ENCODE results near the gene UBB. TPM values are rescaled to one million over a fixed set of nuclear protein-coding genes. Genes with fewer than 3 reads are reported as not detected.
"Not testable (repeated sequence)": the region's sequence is repeated elsewhere in the genome, so short reads cannot be mapped to it uniquely, and the experiment has no call there.

The UBB gene
- total RNA-seq, 1 experiment from 2014 or later: 1,609 TPM

DNA sequence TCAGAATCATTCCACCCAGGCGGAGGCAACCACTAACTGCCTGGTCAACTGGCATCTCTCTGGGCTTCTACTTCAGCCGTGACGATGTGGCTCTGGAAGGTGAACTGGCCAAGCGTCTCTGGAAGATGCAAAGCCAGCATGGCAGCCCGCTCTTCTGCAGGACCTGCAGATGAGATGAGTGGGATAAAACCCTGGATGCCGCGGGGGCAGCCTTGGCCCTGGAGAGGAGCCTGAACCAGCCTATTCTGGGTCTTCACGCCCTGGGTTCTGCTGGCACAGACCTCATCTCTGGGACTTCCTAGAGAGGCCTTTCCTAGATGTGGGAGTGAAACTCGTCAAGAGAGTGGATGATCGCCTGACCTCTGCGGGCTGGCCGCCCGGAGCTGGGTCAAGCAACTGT lies 10.6 kb downstream of the UBB start:
- no peak overlapping the region for H2BK20ac ChIP-seq (ENCODE audit: low read depth, low read length, poor library complexity, severe bottlenecking)
- no peak overlapping the region for H3K14ac ChIP-seq (ENCODE audit: insufficient read depth, low read length)
- H3K27ac Mint-ChIP-seq: no peak overlapping the region
- no peak overlapping the region for H2BK12ac ChIP-seq (ENCODE audit: insufficient read length, low read depth, low read length)
- no peaks in the 10 kb centered on the region for H3K23me2 ChIP-seq (ENCODE audit: insufficient read length, low read depth, low read length, poor library complexity, severe bottlenecking)
- H3K36me3 Mint-ChIP-seq (ENCODE audit: insufficient read depth in 1 of 3, low read depth in 3 of 3): peaks cover 5 to 13% (median 7%) of the 10 kb centered on the region in 3 experiments; a peak in 4 of 7 replicates
- no peak overlapping the region for H3K4me2 ChIP-seq (ENCODE audit: insufficient read depth, insufficient read length, low read length)
- no peak overlapping the region for H2BK5ac ChIP-seq (ENCODE audit: insufficient read length, low read length)
- no peak overlapping the region for H3K27ac ChIP-seq (ENCODE audit: insufficient read length, low read depth, low read length)
- DNase-seq: no peak
- no CpG with 5 or more reads among the region's 13 CpGs for WGBS (ENCODE audit: extremely low coverage, insufficient read length, low lambda C conversion rate)
- H3K27me3 Mint-ChIP-seq (ENCODE audit: low read depth): no peaks in the 10 kb centered on the region
- no peaks in the 10 kb centered on the region for H3K4me1 ChIP-seq (ENCODE audit: insufficient read depth, low read length)
- H2AFZ ChIP-seq (ENCODE audit: low read length): no peak overlapping the region
- no peak overlapping the region for H4K91ac ChIP-seq (ENCODE audit: insufficient read length, low read depth, low read length)
- no peaks in the 10 kb centered on the region for H3K9me3 Mint-ChIP-seq
- no peaks in the 10 kb centered on the region for H3K79me2 ChIP-seq (ENCODE audit: insufficient read depth, low read length)
- H3K4ac ChIP-seq (ENCODE audit: low read depth, low read length): no peak overlapping the region
- H2BK15ac ChIP-seq (ENCODE audit: low read depth, low read length): no peak overlapping the region
- H4K8ac ChIP-seq (replicated peaks; ENCODE audit: insufficient read length, low read depth, low read length): no peak overlapping the region
- no peaks in the 10 kb centered on the region for H4K20me1 ChIP-seq (ENCODE audit: control insufficient read depth, insufficient read depth, insufficient read length)
- H3K27me3 ChIP-seq (ENCODE audit: insufficient read depth, low read length): no peaks in the 10 kb centered on the region
- H2AK5ac ChIP-seq (ENCODE audit: insufficient read length, low read length): no peak overlapping the region
- H3K4me3 Mint-ChIP-seq: no peak overlapping the region
- TF ChIP-seq, protein P1, sequence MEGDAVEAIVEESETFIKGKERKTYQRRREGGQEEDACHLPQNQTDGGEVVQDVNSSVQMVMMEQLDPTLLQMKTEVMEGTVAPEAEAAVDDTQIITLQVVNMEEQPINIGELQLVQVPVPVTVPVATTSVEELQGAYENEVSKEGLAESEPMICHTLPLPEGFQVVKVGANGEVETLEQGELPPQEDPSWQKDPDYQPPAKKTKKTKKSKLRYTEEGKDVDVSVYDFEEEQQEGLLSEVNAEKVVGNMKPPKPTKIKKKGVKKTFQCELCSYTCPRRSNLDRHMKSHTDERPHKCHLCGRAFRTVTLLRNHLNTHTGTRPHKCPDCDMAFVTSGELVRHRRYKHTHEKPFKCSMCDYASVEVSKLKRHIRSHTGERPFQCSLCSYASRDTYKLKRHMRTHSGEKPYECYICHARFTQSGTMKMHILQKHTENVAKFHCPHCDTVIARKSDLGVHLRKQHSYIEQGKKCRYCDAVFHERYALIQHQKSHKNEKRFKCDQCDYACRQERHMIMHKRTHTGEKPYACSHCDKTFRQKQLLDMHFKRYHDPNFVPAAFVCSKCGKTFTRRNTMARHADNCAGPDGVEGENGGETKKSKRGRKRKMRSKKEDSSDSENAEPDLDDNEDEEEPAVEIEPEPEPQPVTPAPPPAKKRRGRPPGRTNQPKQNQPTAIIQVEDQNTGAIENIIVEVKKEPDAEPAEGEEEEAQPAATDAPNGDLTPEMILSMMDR (conservative IDR thresholded peaks at IDR 0.05): no peak
- no peak overlapping the region for H3K56ac ChIP-seq (ENCODE audit: insufficient read length, low read depth, low read length)
- H3K18ac ChIP-seq (ENCODE audit: insufficient read length, low read depth, low read length): no peak overlapping the region
- H3K9me3 ChIP-seq (ENCODE audit: control insufficient read depth, low read depth, low read length): no peaks in the 10 kb centered on the region
- H3K79me1 ChIP-seq (ENCODE audit: insufficient read depth, low read depth, low read length, poor library complexity, severe bottlenecking): no peaks in the 10 kb centered on the region
- peaks cover 5 to 12% of the 10 kb centered on the region in 2 experiments for H3K4me1 Mint-ChIP-seq
- no peak overlapping the region for H3K9ac ChIP-seq (ENCODE audit: extremely low read depth, insufficient read length, low read length)
- H4K5ac ChIP-seq (ENCODE audit: insufficient read length, low read depth, low read length): no peak overlapping the region
- H3K23ac ChIP-seq (ENCODE audit: insufficient read length, low read depth, low read length): no peak overlapping the region
- H2BK120ac ChIP-seq (ENCODE audit: low read depth, low read length, poor library complexity, severe bottlenecking): no peak overlapping the region
- no peak overlapping the region for H3T11ph ChIP-seq (ENCODE audit: low read length)

DNA sequence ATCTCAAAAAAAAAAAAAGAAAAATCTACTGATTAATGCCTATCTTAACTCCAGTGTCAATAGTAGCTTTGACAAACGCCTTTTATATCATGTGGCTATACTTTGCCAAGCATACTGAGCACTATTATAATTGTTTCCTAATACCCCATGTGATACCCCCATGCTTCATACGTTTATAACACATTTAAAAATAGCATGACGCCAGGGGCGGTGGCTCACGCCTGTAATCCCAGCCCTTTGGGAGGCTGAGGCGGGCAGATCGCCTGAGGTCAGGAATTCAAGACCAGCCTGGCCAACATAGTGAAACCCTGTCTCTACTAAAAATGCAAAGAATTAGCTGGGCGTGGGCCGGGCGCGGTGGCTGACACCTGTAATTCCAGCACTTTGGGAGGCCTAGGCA lies 11.6 kb downstream of the UBB start:
- H2AFZ ChIP-seq (ENCODE audit: low read length); H3K4me2 ChIP-seq (ENCODE audit: insufficient read depth, insufficient read length, low read length); H3K27me3 Mint-ChIP-seq (ENCODE audit: low read depth); H3K4me3 Mint-ChIP-seq; H3K79me1 ChIP-seq (ENCODE audit: insufficient read depth, low read depth, low read length, poor library complexity, severe bottlenecking); H3K9ac ChIP-seq (ENCODE audit: extremely low read depth, insufficient read length, low read length); H2BK120ac ChIP-seq (ENCODE audit: low read depth, low read length, poor library complexity, severe bottlenecking); H4K5ac ChIP-seq (ENCODE audit: insufficient read length, low read depth, low read length); H3K27me3 ChIP-seq (ENCODE audit: insufficient read depth, low read length); H3K9me3 ChIP-seq (ENCODE audit: control insufficient read depth, low read depth, low read length); H3K23ac ChIP-seq (ENCODE audit: insufficient read length, low read depth, low read length); H3K27ac ChIP-seq (ENCODE audit: insufficient read length, low read depth, low read length); H3K4ac ChIP-seq (ENCODE audit: low read depth, low read length); H2AK5ac ChIP-seq (ENCODE audit: insufficient read length, low read length); H3K27ac Mint-ChIP-seq; H2BK15ac ChIP-seq (ENCODE audit: low read depth, low read length); H3K9me3 Mint-ChIP-seq; H4K91ac ChIP-seq (ENCODE audit: insufficient read length, low read depth, low read length); H2BK12ac ChIP-seq (ENCODE audit: insufficient read length, low read depth, low read length); H3K79me2 ChIP-seq (ENCODE audit: insufficient read depth, low read length); H3K14ac ChIP-seq (ENCODE audit: insufficient read depth, low read length); H3K4me1 ChIP-seq (ENCODE audit: insufficient read depth, low read length); H2BK20ac ChIP-seq (ENCODE audit: low read depth, low read length, poor library complexity, severe bottlenecking); DNase-seq; H3K18ac ChIP-seq (ENCODE audit: insufficient read length, low read depth, low read length); H4K20me1 ChIP-seq (ENCODE audit: control insufficient read depth, insufficient read depth, insufficient read length); H3K56ac ChIP-seq (ENCODE audit: insufficient read length, low read depth, low read length); H4K8ac ChIP-seq (replicated peaks; ENCODE audit: insufficient read length, low read depth, low read length); H2BK5ac ChIP-seq (ENCODE audit: insufficient read length, low read length); H3K23me2 ChIP-seq (ENCODE audit: insufficient read length, low read depth, low read length, poor library complexity, severe bottlenecking); H3T11ph ChIP-seq (ENCODE audit: low read length): not testable (repeated sequence)
- peaks cover 5 to 12% of the 10 kb centered on the region in 2 experiments for H3K4me1 Mint-ChIP-seq
- WGBS (ENCODE audit: extremely low coverage, insufficient read length, low lambda C conversion rate): no CpG with 5 or more reads among the region's 11 CpGs
- H3K36me3 Mint-ChIP-seq (ENCODE audit: insufficient read depth in 1 of 3, low read depth in 3 of 3): peaks cover 5 to 13% (median 7%) of the 10 kb centered on the region in 3 experiments; a peak in 4 of 7 replicates
